GM19438 (cell line): ENCODE results near the gene RAB36.

ENCODE experiments used
- ATAC-seq: cut with Tn5 transposase; IDR thresholded peaks from one replicate; pipeline ENCODE4 v1.9.1; 2021; ENCODE audit warnings: low read depth; ENCODE audit not compliant: unreplicated experiment

The RAB36 gene

GRCh38 chr22:23108249-23109078 lies 36.8 kb upstream of the RAB36 start:
- ATAC-seq = no peak

GRCh38 chr22:23109079-23109347 lies 36.3 kb upstream of the RAB36 start:
- ATAC-seq = no peak

- no peak for ATAC-seq
These were observed 35.8 kb upstream of the RAB36 start for GRCh38 chr22:23109441-23109978.

GRCh38 chr22:23110190-23110921 lies 34.9 kb upstream of the RAB36 start:
- ATAC-seq = no peak

GRCh38 chr22:23110922-23111527 lies 34.3 kb upstream of the RAB36 start:
- no peak for ATAC-seq

GRCh38 chr22:23112472-23113012 lies 32.7 kb upstream of the RAB36 start:
- ATAC-seq = no peak

- no peak for ATAC-seq
These were observed 32.0 kb upstream of the RAB36 start for GRCh38 chr22:23113067-23113846.

GRCh38 chr22:23113847-23114720 lies 31.2 kb upstream of the RAB36 start:
- ATAC-seq = no peak

GRCh38 chr22:23114721-23115020 lies 30.6 kb upstream of the RAB36 start:
- ATAC-seq = no peak

GRCh38 chr22:23115369-23115768 lies 29.9 kb upstream of the RAB36 start:
- ATAC-seq = no peak

- no peak for ATAC-seq
These were observed 29.3 kb upstream of the RAB36 start for GRCh38 chr22:23115825-23116494.

- no peak for ATAC-seq
These were observed 28.6 kb upstream of the RAB36 start for GRCh38 chr22:23116506-23117263.

GRCh38 chr22:23117275-23117674 lies 28.0 kb upstream of the RAB36 start:
- ATAC-seq = no peak

GRCh38 chr22:23117891-23118646 lies 27.2 kb upstream of the RAB36 start:
- ATAC-seq = no peak

- ATAC-seq = no peak
These were observed 26.4 kb upstream of the RAB36 start for GRCh38 chr22:23118647-23119493.

- no peak for ATAC-seq
These were observed 25.5 kb upstream of the RAB36 start for GRCh38 chr22:23119494-23120414.
